PC-3 (cell line): ENCODE data around the gene OR6M1. TPM values are rescaled to one million over a fixed set of nuclear protein-coding genes. Genes with fewer than 3 reads are reported as not detected.

Experiments
- ATAC-seq: fragments of 200-7000 bp; cut with Tn5 transposase; 2 replicates; pipeline ENCODE4 v1.9.1; 2020; ENCODE audit warnings: mild to moderate bottlenecking, moderate library complexity
- Bru-seq: library from RNA; stranded (reverse); fragments of 400-500 nt; gene quantifications from one replicate; lab custom pipeline; 2021; lab: Mats Ljungman, UMichigan
- BruChase-seq, 2 experiments: library from RNA; stranded (reverse); fragments of 400-500 nt; gene quantifications; one replicate each; lab custom pipeline; 2021; lab: Mats Ljungman, UMichigan
- BruUV-seq: library from RNA; stranded (reverse); fragments of 400-500 nt; replicated peaks from 2 replicates; lab custom pipeline; 2021; lab: Mats Ljungman, UMichigan
- CTCF ChIA-PET: fragments of 300-600 bp; sonication (Branson Sonifier 250); formaldehyde crosslinking; loops from one replicate; lab custom pipeline; 2022; ENCODE audit warnings: antibody characterized with exemption; lab: Charles Lee
- POLR2A ChIA-PET: fragments of 300-600 bp; sonication (Branson Sonifier 250); formaldehyde crosslinking; loops from one replicate; lab custom pipeline; 2022; ENCODE audit warnings: antibody characterized with exemption; ENCODE audit not compliant: unreplicated experiment; lab: Charles Lee
- DNase-seq: peaks from one replicate; pipeline ENCODE4 v3.0.0-alpha.2; 2015
- H2AFZ ChIP-seq: fragments of 300-600 bp; sonication (generic); 2 replicates; pipeline ENCODE4 v1.6.0; 2016; ENCODE audit warnings: antibody characterized with exemption, low read length
- H3F3A ChIP-seq: fragments of 300-600 bp; sonication (generic); one replicate; pipeline ENCODE4 v1.6.0; 2017; ENCODE audit warnings: antibody characterized with exemption, low read length, control low read depth, mild to moderate bottlenecking; ENCODE audit not compliant: unreplicated experiment
- H3K27ac ChIP-seq: fragments of 300-600 bp; sonication (generic); 2 replicates; pipeline ENCODE4 v1.5.1; 2016; ENCODE audit warnings: mild to moderate bottlenecking, low read length
- H3K27me3 ChIP-seq: fragments of 300-600 bp; sonication (generic); 2 replicates; pipeline ENCODE4 v1.6.1; 2016; ENCODE audit warnings: low read length, mixed read lengths
- H3K36me3 ChIP-seq: fragments of 300-600 bp; sonication (generic); 2 replicates; pipeline ENCODE4 v1.6.1; 2016; ENCODE audit warnings: low read depth, mixed run types, low read length, mixed read lengths
- H3K4me1 ChIP-seq: fragments of 300-600 bp; sonication (generic); 2 replicates; pipeline ENCODE4 v1.5.1; 2016; ENCODE audit warnings: low read length; ENCODE audit not compliant: insufficient read depth
- H3K4me2 ChIP-seq: fragments of 300-600 bp; sonication (generic); 2 replicates; pipeline ENCODE4 v1.6.0; 2016; ENCODE audit warnings: low read length
- H3K4me3 ChIP-seq: fragments of 300-600 bp; sonication (generic); 2 replicates; pipeline ENCODE4 v1.5.1; 2016; ENCODE audit warnings: mild to moderate bottlenecking, low read length, mixed read lengths
- H3K79me2 ChIP-seq: fragments of 300-600 bp; sonication (generic); 2 replicates; pipeline ENCODE4 v1.6.1; 2017; ENCODE audit warnings: low read length, mixed read lengths
- H3K9ac ChIP-seq: fragments of 300-600 bp; sonication (generic); 2 replicates; pipeline ENCODE4 v1.6.0; 2016; ENCODE audit warnings: mild to moderate bottlenecking, low read length
- H3K9me2 ChIP-seq: fragments of 300-600 bp; sonication (generic); replicated peaks from 2 replicates; pipeline ENCODE4 v1.6.1; 2016; ENCODE audit warnings: mixed run types, low read length, mixed read lengths
- H3K9me3 ChIP-seq: fragments of 300-600 bp; sonication (generic); 2 replicates; pipeline ENCODE4 v1.6.1; 2016; ENCODE audit warnings: low read length, mixed read lengths
- H4K20me1 ChIP-seq: fragments of 300-600 bp; sonication (generic); 2 replicates; pipeline ENCODE4 v1.6.1; 2016; ENCODE audit warnings: low read length, mixed read lengths
- EZH2 ChIP-seq: fragments of 300-600 bp; sonication (generic); IDR thresholded peaks from one replicate; pipeline ENCODE4 v1.6.1; 2017; ENCODE audit warnings: antibody characterized with exemption, mild to moderate bottlenecking, low read length; ENCODE audit not compliant: unreplicated experiment
- EZH2phosphoT487 ChIP-seq: fragments of 300-600 bp; sonication (generic); IDR thresholded peaks from 2 replicates; pipeline ENCODE4 v1.6.1; 2018; ENCODE audit warnings: mild to moderate bottlenecking, antibody characterized with exemption, low read length, borderline replicate concordance
- intact Hi-C: fragments of 100-400 bp; cut with micrococcal nuclease; formaldehyde crosslinking; loops from 2 replicates; pipeline ENCODE4 v1.9.0; 2023
- long read RNA-seq: library from polyadenylated mRNA; unstranded; transcript quantifications from one replicate; pipeline ENCODE4 v2.0.0, GENCODE V29; 2021; ENCODE audit not compliant: unreplicated experiment
- total RNA-seq: library from RNA; depleted of rRNA; stranded (reverse); fragments of >200 nt; gene quantifications from 2 replicates; pipeline ENCODE4 v1.2.3, GENCODE V29; 2014; rRNA removed
- TF ChIP-seq, protein P1 (sequence below): fragments of 300-600 bp; sonication (generic); conservative IDR thresholded peaks from 2 replicates; pipeline ENCODE4 v1.5.1; 2017; ENCODE audit warnings: antibody characterized with exemption, low read depth, mild to moderate bottlenecking, low read length

Gene OR6M1, protein sequence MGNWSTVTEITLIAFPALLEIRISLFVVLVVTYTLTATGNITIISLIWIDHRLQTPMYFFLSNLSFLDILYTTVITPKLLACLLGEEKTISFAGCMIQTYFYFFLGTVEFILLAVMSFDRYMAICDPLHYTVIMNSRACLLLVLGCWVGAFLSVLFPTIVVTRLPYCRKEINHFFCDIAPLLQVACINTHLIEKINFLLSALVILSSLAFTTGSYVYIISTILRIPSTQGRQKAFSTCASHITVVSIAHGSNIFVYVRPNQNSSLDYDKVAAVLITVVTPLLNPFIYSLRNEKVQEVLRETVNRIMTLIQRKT
- total RNA-seq: not detected in 2 replicates
- not detected for Bru-seq, nascent RNA
- not detected for BruChase-seq, experiment 1, labeled RNA remaining after a 6-hour chase
- not detected for BruChase-seq, experiment 2, labeled RNA remaining after a 2-hour chase
- long read RNA-seq: 0 reads

DNA sequence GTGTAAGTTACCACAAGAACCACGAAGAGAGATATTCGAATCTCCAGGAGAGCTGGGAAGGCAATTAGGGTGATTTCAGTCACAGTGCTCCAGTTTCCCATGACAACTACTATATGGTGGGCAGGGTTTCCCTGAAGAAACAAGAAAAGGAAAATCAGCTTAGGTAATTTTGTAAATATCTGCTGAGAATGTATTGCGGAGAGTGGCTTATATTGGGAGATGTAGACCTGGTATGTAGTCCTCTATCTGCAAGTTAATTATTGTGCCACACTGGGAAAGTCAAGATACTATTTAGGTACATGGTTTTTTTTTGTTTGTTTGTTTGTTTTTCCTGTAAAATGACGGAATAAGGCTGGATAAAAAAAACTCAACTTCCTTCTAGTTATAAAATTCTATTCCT lies at the start of gene OR6M1:
Gene OR6M1 (minus strand): TSS at position 101 of the 400 bp plus-strand sequence. CDS start 0 bp downstream, at position 101.
- H3K9me2 ChIP-seq: no peaks in the 10 kb centered on the region
- no peaks in the 10 kb centered on the region for H3K9me3 ChIP-seq
- no peak within 1 kb of the TSS for H3K9ac ChIP-seq
- H3F3A ChIP-seq: no peaks in the 10 kb centered on the region
- H3K36me3 ChIP-seq: no peaks in the 10 kb centered on the region
- ChIA-PET POLR2A (no interaction called here), CTCF (no interaction called here)
- TF ChIP-seq EZH2phosphoT487 (no peak), EZH2 (no peak)
- TF ChIP-seq, protein P1, sequence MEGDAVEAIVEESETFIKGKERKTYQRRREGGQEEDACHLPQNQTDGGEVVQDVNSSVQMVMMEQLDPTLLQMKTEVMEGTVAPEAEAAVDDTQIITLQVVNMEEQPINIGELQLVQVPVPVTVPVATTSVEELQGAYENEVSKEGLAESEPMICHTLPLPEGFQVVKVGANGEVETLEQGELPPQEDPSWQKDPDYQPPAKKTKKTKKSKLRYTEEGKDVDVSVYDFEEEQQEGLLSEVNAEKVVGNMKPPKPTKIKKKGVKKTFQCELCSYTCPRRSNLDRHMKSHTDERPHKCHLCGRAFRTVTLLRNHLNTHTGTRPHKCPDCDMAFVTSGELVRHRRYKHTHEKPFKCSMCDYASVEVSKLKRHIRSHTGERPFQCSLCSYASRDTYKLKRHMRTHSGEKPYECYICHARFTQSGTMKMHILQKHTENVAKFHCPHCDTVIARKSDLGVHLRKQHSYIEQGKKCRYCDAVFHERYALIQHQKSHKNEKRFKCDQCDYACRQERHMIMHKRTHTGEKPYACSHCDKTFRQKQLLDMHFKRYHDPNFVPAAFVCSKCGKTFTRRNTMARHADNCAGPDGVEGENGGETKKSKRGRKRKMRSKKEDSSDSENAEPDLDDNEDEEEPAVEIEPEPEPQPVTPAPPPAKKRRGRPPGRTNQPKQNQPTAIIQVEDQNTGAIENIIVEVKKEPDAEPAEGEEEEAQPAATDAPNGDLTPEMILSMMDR: no peak
- no peaks in the 10 kb centered on the region for H3K79me2 ChIP-seq
- DNase-seq (no peak), ATAC-seq (no peak)
- BruUV-seq: no TSS peak
- H2AFZ ChIP-seq: no peak within 1 kb of the TSS
- H3K4me3 ChIP-seq: no peak within 1 kb of the TSS
- H3K4me2 ChIP-seq: no peak within 1 kb of the TSS
- H3K27me3 ChIP-seq: peaks cover 77% of the 10 kb centered on the region
- H4K20me1 ChIP-seq: no peaks in the 10 kb centered on the region
- no peaks in the 10 kb centered on the region for H3K4me1 ChIP-seq
- intact Hi-C loops: no loop called here
- no peak within 1 kb of the TSS for H3K27ac ChIP-seq

DNA sequence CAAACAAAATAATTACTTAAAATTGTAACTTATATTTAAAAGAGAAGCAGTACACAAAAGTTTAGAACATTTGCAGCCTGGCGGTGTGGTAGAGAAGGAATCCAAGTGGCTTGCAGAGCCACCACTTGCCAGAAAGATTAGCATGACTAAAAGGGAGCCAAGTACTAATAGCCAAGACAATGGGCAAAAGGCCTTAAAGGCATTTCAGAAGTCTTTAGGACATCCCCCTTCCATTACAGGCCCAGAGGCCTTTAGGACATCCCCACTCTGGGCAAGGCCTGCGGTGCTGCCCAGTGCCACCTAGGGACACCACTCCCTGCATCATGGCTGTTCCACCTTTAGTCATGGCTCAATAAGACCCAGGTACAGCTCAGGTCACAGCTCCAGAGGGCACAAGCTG lies 46.9 kb upstream of the OR6M1 start:
- Histone ChIP-seq H3K4me2 (no peak overlapping the region), H3K79me2 (no peaks in the 10 kb centered on the region), H2AFZ (no peak overlapping the region), H4K20me1 (no peaks in the 10 kb centered on the region), H3K36me3 (no peaks in the 10 kb centered on the region), H3K4me3 (no peak overlapping the region), H3K4me1 (no peaks in the 10 kb centered on the region), H3F3A (no peaks in the 10 kb centered on the region), H3K9me2 (no peaks in the 10 kb centered on the region), H3K27ac (no peak overlapping the region), H3K9me3 (no peaks in the 10 kb centered on the region), H3K27me3 (peaks cover 21% of the 10 kb centered on the region), H3K9ac (no peak overlapping the region)
- ChIA-PET CTCF (no interaction called here), POLR2A (no interaction called here)
- no peak for DNase-seq
- no TSS peak for BruUV-seq
- intact Hi-C loops: no loop called here
- TF ChIP-seq, protein P1: no peak
- no peak for TF ChIP-seq EZH2
- no peak for ATAC-seq

DNA sequence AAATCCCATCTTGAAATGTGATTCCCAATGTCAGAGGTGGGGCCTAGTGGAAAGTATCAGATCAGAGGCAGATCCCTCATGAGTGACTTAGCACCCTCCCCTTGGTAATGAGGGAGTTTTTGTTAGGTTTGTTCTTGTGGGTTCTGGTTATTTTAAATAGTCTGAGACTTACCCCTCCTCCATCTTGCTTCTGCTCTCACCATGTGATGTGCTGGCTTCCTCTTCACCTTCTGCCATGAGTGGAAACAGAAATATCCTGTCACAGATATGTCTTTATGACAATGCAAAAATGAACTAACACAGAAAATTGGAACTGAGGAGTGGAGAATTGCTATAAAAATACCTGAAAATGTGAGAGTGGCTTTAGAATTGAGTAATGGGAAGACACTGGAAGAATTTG lies 46.2 kb upstream of the OR6M1 start:
- H3K27ac ChIP-seq: no peak overlapping the region
- intact Hi-C loops: no loop called here
- no peaks in the 10 kb centered on the region for H3K79me2 ChIP-seq
- H3K9me2 ChIP-seq: no peaks in the 10 kb centered on the region
- no peaks in the 10 kb centered on the region for H4K20me1 ChIP-seq
- H3K9ac ChIP-seq: no peak overlapping the region
- ATAC-seq: no peak
- POLR2A ChIA-PET: no interaction called here
- no peak overlapping the region for H2AFZ ChIP-seq
- H3K4me1 ChIP-seq: no peaks in the 10 kb centered on the region
- H3K4me3 ChIP-seq: no peak overlapping the region
- CTCF ChIA-PET: no interaction called here
- no peak for DNase-seq
- no peak for TF ChIP-seq EZH2phosphoT487
- TF ChIP-seq, protein P1: no peak
- no peak for TF ChIP-seq EZH2
- H3K4me2 ChIP-seq: no peak overlapping the region
- BruUV-seq: no TSS peak
- H3K36me3 ChIP-seq: no peaks in the 10 kb centered on the region
- H3K9me3 ChIP-seq: no peaks in the 10 kb centered on the region
- no peaks in the 10 kb centered on the region for H3F3A ChIP-seq
- H3K27me3 ChIP-seq: peaks cover 28% of the 10 kb centered on the region
